MCF 10A (cell line): ENCODE measurements around the gene EEF1AKMT2. TPM values are rescaled to one million over a fixed set of nuclear protein-coding genes. Genes with fewer than 3 reads are reported as not detected.

Experiments used
- BruUV-seq: library from RNA; stranded (reverse); fragments of 400-500 nt; replicated peaks from 2 replicates; lab custom pipeline; 2021; lab: Mats Ljungman, UMichigan
- CTCF ChIA-PET: fragments of 300-600 bp; sonication (Branson Sonifier 250); formaldehyde crosslinking; extraction: SDS; loops from one replicate; lab custom pipeline; 2021; ENCODE audit warnings: antibody characterized with exemption, inconsistent platforms; lab: Yijun Ruan, JAX
- POLR2A ChIA-PET: fragments of 300-600, 350-650 bp; sonication (Branson Sonifier 250); formaldehyde crosslinking; extraction: SDS; loops from one replicate; lab custom pipeline; 2020; ENCODE audit warnings: antibody characterized with exemption, inconsistent platforms; lab: Yijun Ruan, JAX
- DNase-seq: peaks from one replicate; pipeline ENCODE4 v3.0.0-alpha.2; 2018; ENCODE audit not compliant: unreplicated experiment
- H3K27ac Mint-ChIP-seq: one replicate; pipeline ENCODE4 v1.8.0; 2022; ENCODE audit warnings: mild to moderate bottlenecking, low read depth, mixed read lengths; ENCODE audit not compliant: unreplicated experiment
- H3K27me3 Mint-ChIP-seq: one replicate; pipeline ENCODE4 v1.8.0; 2022; ENCODE audit warnings: mixed read lengths; ENCODE audit not compliant: insufficient read depth, unreplicated experiment
- H3K36me3 Mint-ChIP-seq: one replicate; pipeline ENCODE4 v1.8.0; 2022; ENCODE audit warnings: mild to moderate bottlenecking, moderate library complexity, mixed read lengths; ENCODE audit not compliant: insufficient read depth, unreplicated experiment
- H3K4me1 Mint-ChIP-seq: one replicate; pipeline ENCODE4 v1.8.0; 2022; ENCODE audit warnings: mixed read lengths; ENCODE audit not compliant: insufficient read depth, unreplicated experiment
- H3K4me3 Mint-ChIP-seq: one replicate; pipeline ENCODE4 v1.8.0; 2022; ENCODE audit warnings: mild to moderate bottlenecking, moderate library complexity, mixed read lengths; ENCODE audit not compliant: unreplicated experiment
- H3K9me3 Mint-ChIP-seq: one replicate; pipeline ENCODE4 v1.8.0; 2022; ENCODE audit warnings: mixed read lengths; ENCODE audit not compliant: unreplicated experiment
- intact Hi-C: fragments of 100-400 bp; cut with micrococcal nuclease; formaldehyde crosslinking; loops from 2 replicates; pipeline ENCODE4 v1.14.1; 2022
- total RNA-seq: library from RNA; stranded (reverse); gene quantifications from 2 replicates; pipeline ENCODE4 v1.2.3, GENCODE V29; 2022
- TF ChIP-seq, protein P1 (sequence below): fragments of 200-600 bp; IDR thresholded peaks from one replicate; pipeline ENCODE4 v1.8.0; 2022; ENCODE audit warnings: antibody characterized with exemption, mild to moderate bottlenecking; ENCODE audit not compliant: unreplicated experiment

Gene EEF1AKMT2
- total RNA-seq, 1 experiment from 2014 or later, result 17.5 TPM

- TF ChIP-seq, protein P1, sequence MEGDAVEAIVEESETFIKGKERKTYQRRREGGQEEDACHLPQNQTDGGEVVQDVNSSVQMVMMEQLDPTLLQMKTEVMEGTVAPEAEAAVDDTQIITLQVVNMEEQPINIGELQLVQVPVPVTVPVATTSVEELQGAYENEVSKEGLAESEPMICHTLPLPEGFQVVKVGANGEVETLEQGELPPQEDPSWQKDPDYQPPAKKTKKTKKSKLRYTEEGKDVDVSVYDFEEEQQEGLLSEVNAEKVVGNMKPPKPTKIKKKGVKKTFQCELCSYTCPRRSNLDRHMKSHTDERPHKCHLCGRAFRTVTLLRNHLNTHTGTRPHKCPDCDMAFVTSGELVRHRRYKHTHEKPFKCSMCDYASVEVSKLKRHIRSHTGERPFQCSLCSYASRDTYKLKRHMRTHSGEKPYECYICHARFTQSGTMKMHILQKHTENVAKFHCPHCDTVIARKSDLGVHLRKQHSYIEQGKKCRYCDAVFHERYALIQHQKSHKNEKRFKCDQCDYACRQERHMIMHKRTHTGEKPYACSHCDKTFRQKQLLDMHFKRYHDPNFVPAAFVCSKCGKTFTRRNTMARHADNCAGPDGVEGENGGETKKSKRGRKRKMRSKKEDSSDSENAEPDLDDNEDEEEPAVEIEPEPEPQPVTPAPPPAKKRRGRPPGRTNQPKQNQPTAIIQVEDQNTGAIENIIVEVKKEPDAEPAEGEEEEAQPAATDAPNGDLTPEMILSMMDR, result no peak
- intact Hi-C loops, result no loop called here
- H3K4me3 Mint-ChIP-seq, result no peak overlapping the region
- no peaks in the 10 kb centered on the region for H3K4me1 Mint-ChIP-seq
- H3K36me3 Mint-ChIP-seq, result peaks cover 86% of the 10 kb centered on the region
- no peak overlapping the region for H3K27ac Mint-ChIP-seq
- H3K9me3 Mint-ChIP-seq, result no peaks in the 10 kb centered on the region
- H3K27me3 Mint-ChIP-seq, result no peaks in the 10 kb centered on the region
- BruUV-seq, result no TSS peak
- no peak for DNase-seq
- POLR2A ChIA-PET, result no interaction called here
- CTCF ChIA-PET, result interaction anchor here (0.6 to 1.4 kb wide), 2 partner anchors 14 to 289 kb away, joined by 3 to 5 read pairs; no protein-coding TSS in a partner anchor
Measured at GRCh38 chr10:124830445-124830844, 38.8 kb upstream of the EEF1AKMT2 start.

GRCh38 chr10:124829447-124830115 lies 37.9 kb upstream of the EEF1AKMT2 start:
- TF ChIP-seq, protein P1, result no peak
- POLR2A ChIA-PET, result interaction anchor here (1.0 kb wide), 1 partner anchor 13 kb away, joined by 3 read pairs; no protein-coding TSS in a partner anchor
- no peak overlapping the region for H3K27ac Mint-ChIP-seq
- intact Hi-C loops, result no loop called here
- no peaks in the 10 kb centered on the region for H3K9me3 Mint-ChIP-seq
- no peaks in the 10 kb centered on the region for H3K27me3 Mint-ChIP-seq
- DNase-seq, result no peak
- no peaks in the 10 kb centered on the region for H3K4me1 Mint-ChIP-seq
- H3K36me3 Mint-ChIP-seq, result peaks cover 77% of the 10 kb centered on the region
- BruUV-seq, result no TSS peak
- H3K4me3 Mint-ChIP-seq, result no peak overlapping the region
- CTCF ChIA-PET, result interaction anchor here (0.8 to 1.4 kb wide), 3 partner anchors 288 to 843 kb away, joined by 3 to 4 read pairs (median 3); no protein-coding TSS in a partner anchor

- Mint-ChIP-seq H3K9me3 (no peaks in the 10 kb centered on the region), H3K4me3 (no peak overlapping the region)
- DNase-seq, result peak; percentile 30
Measured at GRCh38 chr10:124827474-124827873, 35.8 kb upstream of the EEF1AKMT2 start.

GRCh38 chr10:124826262-124826661 lies 34.6 kb upstream of the EEF1AKMT2 start:
- CTCF ChIA-PET, result interaction anchor here (0.5 to 2.2 kb wide), 9 partner anchors 9 to 832 kb away, joined by 3 to 11 read pairs (median 3); no protein-coding TSS in a partner anchor
- no peaks in the 10 kb centered on the region for H3K9me3 Mint-ChIP-seq
- POLR2A ChIA-PET, result interaction anchor here (0.9 kb wide), 1 partner anchor 409 kb away, joined by 4 read pairs; no protein-coding TSS in a partner anchor
- H3K27me3 Mint-ChIP-seq, result no peaks in the 10 kb centered on the region
- H3K4me3 Mint-ChIP-seq, result no peak overlapping the region
- no peak for DNase-seq
- peaks cover 66% of the 10 kb centered on the region for H3K36me3 Mint-ChIP-seq
- intact Hi-C loops, result no loop called here
- H3K27ac Mint-ChIP-seq, result no peak overlapping the region
- TF ChIP-seq, protein P1, result no peak
- H3K4me1 Mint-ChIP-seq, result no peaks in the 10 kb centered on the region
- no TSS peak for BruUV-seq

More at GRCh38 chr10:124827474-124827873, 35.8 kb upstream of the EEF1AKMT2 start:
- Mint-ChIP-seq H3K27ac (no peak overlapping the region), H3K4me1 (no peaks in the 10 kb centered on the region), H3K36me3 (peaks cover 68% of the 10 kb centered on the region), H3K27me3 (no peaks in the 10 kb centered on the region)
- POLR2A ChIA-PET, result no interaction called here
- BruUV-seq, result no TSS peak
- CTCF ChIA-PET, result interaction anchor here (0.7 to 2.2 kb wide), 13 partner anchors 12 to 784 kb away, joined by 3 to 11 read pairs (median 3); no protein-coding TSS in a partner anchor
- TF ChIP-seq, protein P1, result peak; percentile 46
- intact Hi-C loops, result loop anchor here (1.0 kb wide), 2 partner anchors 86 to 297 kb away; no protein-coding TSS in a partner anchor
